Lung (tissue), 12 donors: Measurements from ENCODE around the gene RNF152. TPM values are rescaled to one million over a fixed set of nuclear protein-coding genes. Genes with fewer than 3 reads are reported as not detected.

Experiments
- ATAC-seq: fragments of 200-7000 bp; cut with Tn5 transposase; one replicate; pipeline ENCODE4 v1.9.1; 2020; ENCODE audit warnings: moderate number of reproducible peaks; ENCODE audit not compliant: insufficient read depth, low FRiP score
- DNase-seq, 3 donors: peaks; one replicate each; pipeline ENCODE4 v3.0.0-alpha.2; 2013 to 2017
- H3K27ac ChIP-seq, 2 donors: one replicate each; pipeline ENCODE4 v1.5.1; 2013; ENCODE audit warnings: mild to moderate bottlenecking in 2 of 2, moderate library complexity in 2 of 2, control low read depth in 1 of 2, inconsistent platforms in 1 of 2, low read depth in 1 of 2, low read length in 1 of 2
- H3K27me3 ChIP-seq, 3 donors: one replicate each; pipeline ENCODE4 v1.5.1; 2013; ENCODE audit warnings: low read length in 2 of 3; ENCODE audit not compliant: control insufficient read depth in 3 of 3, insufficient read depth in 3 of 3
- H3K36me3 ChIP-seq, 4 donors: one replicate each; pipeline ENCODE4 v1.5.1; 2013; ENCODE audit warnings: low read length in 4 of 4, mild to moderate bottlenecking in 1 of 4, moderate library complexity in 1 of 4; ENCODE audit not compliant: control insufficient read depth in 4 of 4, insufficient read depth in 4 of 4
- H3K4me1 ChIP-seq, 5 donors: one replicate each; pipeline ENCODE4 v1.5.1; 2013; ENCODE audit warnings: low read length in 5 of 5, mild to moderate bottlenecking in 2 of 5, moderate library complexity in 1 of 5; ENCODE audit not compliant: control insufficient read depth in 5 of 5, insufficient read depth in 5 of 5
- H3K4me3 ChIP-seq: one replicate; pipeline ENCODE4 v1.5.1; 2013; ENCODE audit warnings: mild to moderate bottlenecking, control low read depth, moderate library complexity
- H3K9ac ChIP-seq, 2 donors: one replicate each; pipeline ENCODE4 v1.5.1; 2013; ENCODE audit warnings: low read length in 2 of 2, control low read depth in 1 of 2; ENCODE audit not compliant: insufficient read depth in 1 of 2
- H3K9me3 ChIP-seq, 4 donors: one replicate each; pipeline ENCODE4 v1.5.1; 2013; ENCODE audit warnings: low read length in 3 of 4, mild to moderate bottlenecking in 1 of 4, moderate library complexity in 1 of 4; ENCODE audit not compliant: control insufficient read depth in 4 of 4, insufficient read depth in 3 of 4
- CTCF ChIP-seq: IDR thresholded peaks from 2 replicates; pipeline ENCODE4 v1.5.1; 2012; ENCODE audit warnings: mild to moderate bottlenecking; ENCODE audit errors: control extremely low read depth, extremely low read depth
- whole genome bisulfite sequencing, 2 donors: extraction: QIAGEN DNeasy Blood & Tissue Kit; methylation state at CpG; one replicate each; pipeline ENCODE4 v1.1.7; 2013; 5-methylcytosine and 5-hydroxymethylcytosine counted together
- polyA plus RNA-seq, 2 donors: library from polyadenylated mRNA; stranded (reverse); fragments of 200-250 nt; gene quantifications; one replicate each; pipeline ENCODE4 v1.2.1, GENCODE V29; 2013
- total RNA-seq, 2 donors: library from RNA; depleted of rRNA in 1 of 2; stranded (reverse); fragments of >200 nt in 1 of 2; gene quantifications; one replicate each; pipeline ENCODE4 v1.2.1, GENCODE V29; 2014 to 2021
- donor health status: control.
- donor health status: control.
- donor health status: Bipolar disorder and iron deficiency.
- donor health status: healthy.
- donor health status: DM: yes; HTN: yes; CAD: no.

The RNF152 gene
- total and polyA plus RNA-seq, 4 donors, result 1.1 to 55.6 (median 9.6) TPM

- ATAC-seq, result no peak
- Histone ChIP-seq H3K27ac (no peak overlapping the region), H3K27me3 (peaks cover 0 to 7% (median 0%) of the 10 kb centered on the region in 3 donors), H3K4me3 (no peak overlapping the region), H3K9me3 (no peaks in the 10 kb centered on the region), H3K36me3 (no peaks in the 10 kb centered on the region), H3K9ac (no peak overlapping the region), H3K4me1 (peaks cover 0 to 13% (median 1%) of the 10 kb centered on the region in 5 donors)
- no peak for DNase-seq
- 81 to 93% methylated on average over 6 of the region's 6 CpGs for WGBS, 2 donors
- no peak for TF ChIP-seq CTCF
Observed at GRCh38 chr18:61887838-61888237, 5.0 kb downstream of the RNF152 start.

- no peak for ATAC-seq
Observed at GRCh38 chr18:61883547-61883946, 9.3 kb downstream of the RNF152 start.

GRCh38 chr18:61882296-61883004 is 10.4 kb downstream of the RNF152 start:
- WGBS, 2 donors, result 77 to 88% methylated on average over 4 of the region's 4 CpGs
- ATAC-seq (no peak), DNase-seq (no peak)
- Histone ChIP-seq H3K9ac (no peak overlapping the region), H3K27ac (no peak overlapping the region), H3K9me3 (no peaks in the 10 kb centered on the region), H3K36me3 (no peaks in the 10 kb centered on the region), H3K27me3 (no peaks in the 10 kb centered on the region), H3K4me3 (no peak overlapping the region), H3K4me1 (no peaks in the 10 kb centered on the region)
- no peak for TF ChIP-seq CTCF

More at GRCh38 chr18:61883547-61883946, 9.3 kb downstream of the RNF152 start:
- H3K36me3 ChIP-seq, result no peaks in the 10 kb centered on the region
- no peak overlapping the region for H3K27ac ChIP-seq
- no peak for TF ChIP-seq CTCF
- no peaks in the 10 kb centered on the region for H3K9me3 ChIP-seq
- no peak overlapping the region for H3K9ac ChIP-seq
- H3K4me3 ChIP-seq, result no peak overlapping the region
- peaks cover 0 to 1% (median 0%) of the 10 kb centered on the region in 5 donors for H3K4me1 ChIP-seq
- no peaks in the 10 kb centered on the region for H3K27me3 ChIP-seq
- no peak for DNase-seq
- 85 to 87% methylated on average over 2 of the region's 2 CpGs for WGBS, 2 donors
